ENCODE measurements around the gene SAMMSON. TPM values are rescaled to one million over a fixed set of nuclear protein-coding genes. Genes with fewer than 3 reads are reported as not detected.

The SAMMSON gene
- total and polyA plus RNA-seq, 4 donors = not detected

DNA sequence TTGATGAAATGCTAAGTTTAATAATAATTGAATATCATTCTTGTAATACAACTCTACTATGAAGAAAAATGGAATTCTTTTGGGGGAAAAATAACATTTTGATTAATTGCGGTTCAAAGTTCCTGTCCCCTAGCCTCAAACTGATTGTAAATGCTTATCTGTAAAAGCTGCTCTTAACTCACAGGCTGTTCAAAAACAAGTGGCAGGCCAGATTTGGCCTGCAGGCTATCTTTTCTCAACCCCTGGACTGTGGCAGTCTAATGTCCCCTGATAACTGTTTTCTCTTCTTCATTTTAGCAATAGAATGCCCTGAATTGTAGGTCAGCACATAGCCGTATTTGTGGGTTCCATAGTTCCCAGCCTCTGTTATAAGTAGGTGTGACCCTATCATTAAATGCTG lies 23.5 kb upstream of the SAMMSON start:
- Histone ChIP-seq H3K4me1 (ENCODE audit: control insufficient read depth in 4 of 4, insufficient read depth in 4 of 4, low read length in 3 of 4) (no peaks in the 10 kb centered on the region), H3K36me3 (ENCODE audit: control insufficient read depth in 4 of 4, insufficient read depth in 3 of 4, low read depth in 1 of 4, low read length in 3 of 4) (no peaks in the 10 kb centered on the region), H3K9me3 (ENCODE audit: control insufficient read depth in 4 of 4, low read length in 3 of 4) (peaks cover 0 to 5% (median 3%) of the 10 kb centered on the region in 4 donors), H3K4me3 (ENCODE audit: low read depth in 1 of 3, low read length in 3 of 3) (no peak overlapping the region), H3K9ac (ENCODE audit: low read depth in 1 of 2, low read length in 2 of 2) (no peak overlapping the region), H3K27ac (ENCODE audit: low read depth in 1 of 2, low read length in 2 of 2) (no peak overlapping the region), H3K27me3 (ENCODE audit: control insufficient read depth in 4 of 4, insufficient read depth in 4 of 4, low read length in 3 of 4) (no peaks in the 10 kb centered on the region)
- 87% methylated on average over 2 of the region's 2 CpGs for WGBS
- TF ChIP-seq CTCF (IDR thresholded peaks at IDR 0.05; ENCODE audit: low read depth, low read length, missing input control) (no peak), JUND (IDR thresholded peaks at IDR 0.05) (no peak), YY1 (IDR thresholded peaks at IDR 0.05) (no peak), FOXA2 (IDR thresholded peaks at IDR 0.05) (no peak)
- DNase-seq (ENCODE audit: low spot score) = no peak

- Histone ChIP-seq H3K36me3 (ENCODE audit: control insufficient read depth in 4 of 4, insufficient read depth in 3 of 4, low read depth in 1 of 4, low read length in 3 of 4) (no peaks in the 10 kb centered on the region), H3K27me3 (ENCODE audit: control insufficient read depth in 4 of 4, insufficient read depth in 4 of 4, low read length in 3 of 4) (no peaks in the 10 kb centered on the region), H3K4me3 (ENCODE audit: low read depth in 1 of 3, low read length in 3 of 3) (no peak overlapping the region), H3K9me3 (ENCODE audit: control insufficient read depth in 4 of 4, low read length in 3 of 4) (peaks cover 0 to 4% (median 0%) of the 10 kb centered on the region in 4 donors), H3K9ac (ENCODE audit: low read depth in 1 of 2, low read length in 2 of 2) (no peak overlapping the region), H3K27ac (ENCODE audit: low read depth in 1 of 2, low read length in 2 of 2) (no peak overlapping the region), H3K4me1 (ENCODE audit: control insufficient read depth in 4 of 4, insufficient read depth in 4 of 4, low read length in 3 of 4) (peaks cover 0 to 4% (median 1%) of the 10 kb centered on the region in 4 donors)
- DNase-seq (ENCODE audit: low spot score) = no peak
- no peak for TF ChIP-seq HNF4G (IDR thresholded peaks at IDR 0.05)
- no peak for TF ChIP-seq SP1 (IDR thresholded peaks at IDR 0.05)
- WGBS = 91% methylated on average over 5 of the region's 5 CpGs
These were observed 15.8 kb upstream of the SAMMSON start for GRCh38 chr3:69983546-69984265.

DNA sequence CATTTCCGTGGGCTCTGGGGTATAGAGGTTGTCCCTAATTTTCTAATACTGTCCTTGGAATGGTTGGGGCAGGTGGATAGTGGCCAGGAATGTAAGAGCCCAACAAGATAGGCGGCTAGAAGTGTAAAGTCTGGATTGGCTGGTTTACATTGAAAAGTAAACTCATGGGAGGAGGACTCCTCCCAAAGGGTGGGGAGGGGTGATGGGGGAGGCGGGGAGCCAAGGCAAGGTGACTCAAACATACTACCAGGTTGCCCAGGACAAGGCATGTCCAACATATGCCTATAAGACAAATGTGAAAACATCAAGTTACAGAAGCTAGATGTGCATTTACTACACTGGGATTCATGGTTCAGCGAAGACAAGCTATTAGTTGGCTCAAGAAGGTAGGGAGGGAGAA lies 14.3 kb upstream of the SAMMSON start:
- DNase-seq (ENCODE audit: low spot score) = no peak
- no peak for TF ChIP-seq RXRA (IDR thresholded peaks at IDR 0.05)
- TF ChIP-seq MAX (IDR thresholded peaks at IDR 0.05) = no peak
- no peak for TF ChIP-seq EGR1 (IDR thresholded peaks at IDR 0.05; ENCODE audit: low read depth in 2 of 2)
- no peak for TF ChIP-seq YY1 (IDR thresholded peaks at IDR 0.05)
- no peak for TF ChIP-seq REST (IDR thresholded peaks at IDR 0.05)
- no peak for TF ChIP-seq FOXA1 (IDR thresholded peaks at IDR 0.05)
- no peak for TF ChIP-seq ATF3 (IDR thresholded peaks at IDR 0.05)
- TF ChIP-seq HNF4G (IDR thresholded peaks at IDR 0.05) = no peak
- TF ChIP-seq, protein P1, sequence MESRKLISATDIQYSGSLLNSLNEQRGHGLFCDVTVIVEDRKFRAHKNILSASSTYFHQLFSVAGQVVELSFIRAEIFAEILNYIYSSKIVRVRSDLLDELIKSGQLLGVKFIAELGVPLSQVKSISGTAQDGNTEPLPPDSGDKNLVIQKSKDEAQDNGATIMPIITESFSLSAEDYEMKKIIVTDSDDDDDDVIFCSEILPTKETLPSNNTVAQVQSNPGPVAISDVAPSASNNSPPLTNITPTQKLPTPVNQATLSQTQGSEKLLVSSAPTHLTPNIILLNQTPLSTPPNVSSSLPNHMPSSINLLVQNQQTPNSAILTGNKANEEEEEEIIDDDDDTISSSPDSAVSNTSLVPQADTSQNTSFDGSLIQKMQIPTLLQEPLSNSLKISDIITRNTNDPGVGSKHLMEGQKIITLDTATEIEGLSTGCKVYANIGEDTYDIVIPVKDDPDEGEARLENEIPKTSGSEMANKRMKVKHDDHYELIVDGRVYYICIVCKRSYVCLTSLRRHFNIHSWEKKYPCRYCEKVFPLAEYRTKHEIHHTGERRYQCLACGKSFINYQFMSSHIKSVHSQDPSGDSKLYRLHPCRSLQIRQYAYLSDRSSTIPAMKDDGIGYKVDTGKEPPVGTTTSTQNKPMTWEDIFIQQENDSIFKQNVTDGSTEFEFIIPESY (IDR thresholded peaks at IDR 0.05) = no peak
- TF ChIP-seq TAF1 (conservative IDR thresholded peaks at IDR 0.05) = no peak
- Histone ChIP-seq H3K27ac (ENCODE audit: low read depth in 1 of 2, low read length in 2 of 2) (no peak overlapping the region), H3K36me3 (ENCODE audit: control insufficient read depth in 4 of 4, insufficient read depth in 3 of 4, low read depth in 1 of 4, low read length in 3 of 4) (no peaks in the 10 kb centered on the region), H3K4me3 (ENCODE audit: low read depth in 1 of 3, low read length in 3 of 3) (no peak overlapping the region), H3K9ac (ENCODE audit: low read depth in 1 of 2, low read length in 2 of 2) (no peak overlapping the region), H3K27me3 (ENCODE audit: control insufficient read depth in 4 of 4, insufficient read depth in 4 of 4, low read length in 3 of 4) (peaks cover 0 to 2% (median 0%) of the 10 kb centered on the region in 4 donors), H3K4me1 (ENCODE audit: control insufficient read depth in 4 of 4, insufficient read depth in 4 of 4, low read length in 3 of 4) (peaks cover 0 to 4% (median 1%) of the 10 kb centered on the region in 4 donors), H3K9me3 (ENCODE audit: control insufficient read depth in 4 of 4, low read length in 3 of 4) (no peaks in the 10 kb centered on the region)
- WGBS = 77% methylated on average over 4 of the region's 4 CpGs

Data from liver (tissue), 9 donors.